Esophagus squamous epithelium (tissue), 4 donors: ENCODE data around the gene CLTCL1.

ENCODE experiments used
- CTCF ChIP-seq, 6 experiments: fragments of 450-650 bp in 4 of 6; fragments of 200-600 bp in 2 of 6; sonication (generic) in 2 of 6; IDR thresholded peaks; one replicate each; pipeline ENCODE4 v1.5.1; 2016 to 2019; ENCODE audit warnings: antibody characterized with exemption in 6 of 6, mild to moderate bottlenecking in 4 of 6, moderate library complexity in 4 of 6
- POLR2A ChIP-seq, 4 donors: fragments of 450-650 bp; IDR thresholded peaks; one replicate each; pipeline ENCODE4 v1.6.1; 2017; ENCODE audit warnings: antibody characterized with exemption in 4 of 4, mild to moderate bottlenecking in 4 of 4, moderate library complexity in 3 of 4

GRCh38 chr22:19331474-19331873 lies 40.0 kb upstream of the CLTCL1 start:
- TF ChIP-seq CTCF (IDR thresholded peaks at IDR 0.05) (no peak), POLR2A (IDR thresholded peaks at IDR 0.05) (no peak)
